Measurements from ENCODE around the gene TSHZ2. TPM values are rescaled to one million over a fixed set of nuclear protein-coding genes. Genes with fewer than 3 reads are reported as not detected.

The TSHZ2 gene
- total RNA-seq, 2 experiments from 2014 or later, result 8.1 to 9.2 TPM

DNA sequence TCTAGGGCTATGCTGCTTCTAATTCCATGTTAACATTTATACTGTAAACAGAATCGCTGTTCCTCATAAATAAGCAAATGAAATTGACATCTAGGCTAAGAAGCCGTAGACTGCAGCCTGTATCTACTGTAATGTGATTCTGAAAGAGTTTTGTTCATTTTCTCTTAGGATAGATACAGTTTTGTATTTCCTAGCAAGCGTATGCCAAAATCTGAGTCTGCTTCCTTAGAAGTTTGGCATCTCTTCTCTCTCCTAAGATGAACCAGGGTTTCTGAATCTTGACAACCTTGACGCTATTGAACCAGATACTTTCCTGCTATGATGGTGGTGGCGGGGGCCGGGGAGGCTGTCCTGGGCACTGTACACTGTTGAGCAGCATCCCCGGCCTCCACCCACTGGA is 198.0 kb downstream of the TSHZ2 start:
- H3K27ac Mint-ChIP-seq, result no peak overlapping the region
- POLR2A ChIA-PET, result no interaction called here
- H3K9me3 Mint-ChIP-seq, result no peaks in the 10 kb centered on the region
- peaks cover 3% of the 10 kb centered on the region for H3K36me3 Mint-ChIP-seq (ENCODE audit: low read depth)
- peaks cover 5% of the 10 kb centered on the region for H3K4me1 Mint-ChIP-seq
- CTCF ChIA-PET, result interaction anchor here (1.2 kb wide), 1 partner anchor 20 kb away, joined by 4 read pairs; no protein-coding TSS in a partner anchor
- DNase-seq, result no peak
- no peak overlapping the region for H3K4me3 Mint-ChIP-seq
- H3K27me3 Mint-ChIP-seq, result peaks cover 3% of the 10 kb centered on the region

- POLR2A ChIA-PET, result interaction anchor here (0.7 kb wide), 1 partner anchor 550 kb away, joined by 3 read pairs; no protein-coding TSS in a partner anchor
- peaks cover 3% of the 10 kb centered on the region for H3K36me3 Mint-ChIP-seq (ENCODE audit: low read depth)
- no peak overlapping the region for H3K4me3 Mint-ChIP-seq
- H3K27me3 Mint-ChIP-seq, result peaks cover 3% of the 10 kb centered on the region
- H3K4me1 Mint-ChIP-seq, result peaks cover 5% of the 10 kb centered on the region
- no peaks in the 10 kb centered on the region for H3K9me3 Mint-ChIP-seq
- CTCF ChIA-PET, result interaction anchor here (0.6 to 1.3 kb wide), 3 partner anchors 10 to 19 kb away, joined by 3 to 4 read pairs (median 3); no protein-coding TSS in a partner anchor
- DNase-seq, result no peak
- no peak overlapping the region for H3K27ac Mint-ChIP-seq
These were observed 198.9 kb downstream of the TSHZ2 start for GRCh38 chr20:53171065-53171464.

GRCh38 chr20:53174454-53174853 is 202.3 kb downstream of the TSHZ2 start:
- CTCF ChIA-PET, result no interaction called here

GRCh38 chr20:53175135-53175780 is 203.1 kb downstream of the TSHZ2 start:
- CTCF ChIA-PET, result no interaction called here
- peaks cover 3% of the 10 kb centered on the region for H3K36me3 Mint-ChIP-seq (ENCODE audit: low read depth)

More at GRCh38 chr20:53174454-53174853, 202.3 kb downstream of the TSHZ2 start:
- Mint-ChIP-seq H3K27me3 (peaks cover 5% of the 10 kb centered on the region), H3K4me3 (no peak overlapping the region), H3K27ac (no peak overlapping the region), H3K9me3 (no peaks in the 10 kb centered on the region), H3K36me3 (ENCODE audit: low read depth) (peaks cover 3% of the 10 kb centered on the region), H3K4me1 (peaks cover 5% of the 10 kb centered on the region)
- DNase-seq, result no peak
- POLR2A ChIA-PET, result no interaction called here

GRCh38 chr20:53176134-53176533 is 204.0 kb downstream of the TSHZ2 start:
- peaks cover 5% of the 10 kb centered on the region for H3K4me1 Mint-ChIP-seq
- POLR2A ChIA-PET, result no interaction called here
- no peak for DNase-seq
- no peak overlapping the region for H3K27ac Mint-ChIP-seq
- CTCF ChIA-PET, result no interaction called here
- peaks cover 3% of the 10 kb centered on the region for H3K36me3 Mint-ChIP-seq (ENCODE audit: low read depth)
- no peak overlapping the region for H3K4me3 Mint-ChIP-seq
- H3K9me3 Mint-ChIP-seq, result no peaks in the 10 kb centered on the region
- peaks cover 5% of the 10 kb centered on the region for H3K27me3 Mint-ChIP-seq

More at GRCh38 chr20:53175135-53175780, 203.1 kb downstream of the TSHZ2 start:
- Mint-ChIP-seq H3K4me1 (peaks cover 5% of the 10 kb centered on the region), H3K27ac (no peak overlapping the region), H3K4me3 (no peak overlapping the region), H3K27me3 (peaks cover 5% of the 10 kb centered on the region), H3K9me3 (no peaks in the 10 kb centered on the region)
- POLR2A ChIA-PET, result no interaction called here
- DNase-seq, result no peak

DNA sequence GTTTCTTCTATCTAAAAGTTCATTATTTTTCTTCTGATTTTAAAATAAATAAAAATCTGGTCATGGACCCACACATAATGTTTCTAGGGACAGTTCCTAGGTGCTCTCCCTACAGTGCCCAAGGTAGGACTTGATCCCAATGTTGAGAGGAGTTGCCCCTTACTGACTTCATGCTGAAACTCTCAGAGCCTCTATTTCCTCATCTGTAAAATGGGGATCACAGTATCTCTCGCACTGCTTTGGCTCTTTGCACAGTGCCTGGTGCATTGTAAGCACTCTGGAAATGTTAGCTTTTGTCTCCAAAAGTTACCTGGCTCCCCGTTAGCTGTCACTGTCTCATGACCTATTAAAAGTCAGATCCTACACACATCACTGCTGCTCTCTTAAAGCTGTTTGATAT is 205.5 kb downstream of the TSHZ2 start:
- POLR2A ChIA-PET, result no interaction called here
- no peak for DNase-seq

DNA sequence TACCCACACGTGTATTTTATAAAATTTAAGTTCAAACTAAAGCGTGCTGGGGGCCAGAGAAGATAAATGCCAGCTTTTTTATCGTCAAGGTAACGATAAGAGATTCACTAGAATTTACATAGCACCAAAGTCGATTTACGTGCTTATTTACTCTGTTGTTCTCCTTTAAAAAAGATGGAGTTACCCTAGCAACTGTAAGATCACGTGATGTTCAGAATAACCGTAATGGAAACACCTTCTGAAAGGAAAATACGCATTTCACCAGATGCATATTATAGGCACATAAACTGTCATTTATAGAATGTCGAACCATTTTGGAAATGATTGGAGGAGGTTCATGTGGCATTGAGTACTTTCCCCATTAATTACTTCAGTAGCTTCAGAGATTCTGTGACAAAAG is 207.6 kb downstream of the TSHZ2 start:
- Mint-ChIP-seq H3K4me3 (no peak overlapping the region), H3K36me3 (ENCODE audit: low read depth) (no peaks in the 10 kb centered on the region), H3K9me3 (no peaks in the 10 kb centered on the region), H3K27ac (no peak overlapping the region), H3K27me3 (peaks cover 2% of the 10 kb centered on the region), H3K4me1 (no peaks in the 10 kb centered on the region)
- no peak for DNase-seq
- ChIA-PET POLR2A (no interaction called here), CTCF (no interaction called here)

More for the DNA sequence above, 205.5 kb downstream of the TSHZ2 start:
- H3K4me1 Mint-ChIP-seq, result peaks cover 4% of the 10 kb centered on the region
- H3K36me3 Mint-ChIP-seq (ENCODE audit: low read depth), result peaks cover 3% of the 10 kb centered on the region
- CTCF ChIA-PET, result interaction anchor here (1.3 kb wide), 1 partner anchor 27 kb away, joined by 3 read pairs; no protein-coding TSS in a partner anchor
- no peak overlapping the region for H3K27ac Mint-ChIP-seq
- H3K4me3 Mint-ChIP-seq, result no peak overlapping the region
- no peaks in the 10 kb centered on the region for H3K9me3 Mint-ChIP-seq
- H3K27me3 Mint-ChIP-seq, result peaks cover 5% of the 10 kb centered on the region

- Mint-ChIP-seq H3K4me3 (no peak overlapping the region), H3K27ac (no peak overlapping the region), H3K36me3 (ENCODE audit: low read depth) (no peaks in the 10 kb centered on the region), H3K9me3 (no peaks in the 10 kb centered on the region), H3K4me1 (no peaks in the 10 kb centered on the region), H3K27me3 (peaks cover 2% of the 10 kb centered on the region)
- CTCF ChIA-PET, result interaction anchor here (0.8 kb wide), 1 partner anchor 9 kb away, joined by 3 read pairs; no protein-coding TSS in a partner anchor
- DNase-seq, result no peak
- POLR2A ChIA-PET, result no interaction called here
These were observed 208.8 kb downstream of the TSHZ2 start for GRCh38 chr20:53180928-53181362.

DNA sequence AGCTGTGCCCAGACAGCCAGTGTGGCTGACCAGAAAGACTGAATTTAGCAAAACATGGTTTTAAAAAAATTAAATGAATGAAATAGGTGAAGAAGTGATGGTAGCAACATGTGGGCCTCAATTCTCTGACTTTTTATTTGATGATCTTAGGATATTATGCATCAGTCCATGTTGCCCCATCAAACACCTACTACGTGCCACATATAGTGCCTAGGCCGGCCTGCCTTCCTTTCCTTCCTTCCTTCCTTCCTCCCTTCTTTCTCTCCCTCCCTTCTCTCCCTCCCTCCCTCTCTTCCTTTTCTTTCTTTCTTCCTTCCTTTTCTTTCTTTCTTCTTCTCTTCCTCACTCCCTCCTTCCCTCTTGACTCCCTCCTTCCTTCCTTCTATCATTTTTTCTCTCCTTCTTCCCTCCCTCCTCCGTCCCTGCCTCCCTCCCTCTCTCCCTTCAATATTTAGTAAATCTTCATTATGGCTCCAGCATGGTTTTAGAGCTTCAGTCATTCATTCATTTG is 209.8 kb downstream of the TSHZ2 start:
- H3K4me3 Mint-ChIP-seq, result no peak overlapping the region
- H3K4me1 Mint-ChIP-seq, result no peaks in the 10 kb centered on the region
- no peaks in the 10 kb centered on the region for H3K9me3 Mint-ChIP-seq
- DNase-seq, result no peak
- peaks cover 2% of the 10 kb centered on the region for H3K27me3 Mint-ChIP-seq
- no peak overlapping the region for H3K27ac Mint-ChIP-seq
- CTCF ChIA-PET, result no interaction called here
- POLR2A ChIA-PET, result no interaction called here
- no peaks in the 10 kb centered on the region for H3K36me3 Mint-ChIP-seq (ENCODE audit: low read depth)

GRCh38 chr20:53183181-53183580 is 211.0 kb downstream of the TSHZ2 start:
- ChIA-PET POLR2A (no interaction called here), CTCF (no interaction called here)
- Mint-ChIP-seq H3K4me1 (peaks cover 9% of the 10 kb centered on the region), H3K9me3 (no peaks in the 10 kb centered on the region), H3K27me3 (no peaks in the 10 kb centered on the region), H3K27ac (no peak overlapping the region), H3K36me3 (ENCODE audit: low read depth) (no peaks in the 10 kb centered on the region), H3K4me3 (no peak overlapping the region)
- no peak for DNase-seq

GRCh38 chr20:53186635-53187034 is 214.5 kb downstream of the TSHZ2 start:
- POLR2A ChIA-PET, result no interaction called here
- CTCF ChIA-PET, result interaction anchor here (0.6 kb wide), 1 partner anchor 771 kb away, joined by 3 read pairs; no protein-coding TSS in a partner anchor
- no peaks in the 10 kb centered on the region for H3K36me3 Mint-ChIP-seq (ENCODE audit: low read depth)
- peaks cover 9% of the 10 kb centered on the region for H3K4me1 Mint-ChIP-seq
- H3K27me3 Mint-ChIP-seq, result no peaks in the 10 kb centered on the region
- DNase-seq, result no peak
- no peak overlapping the region for H3K27ac Mint-ChIP-seq
- no peaks in the 10 kb centered on the region for H3K9me3 Mint-ChIP-seq
- no peak overlapping the region for H3K4me3 Mint-ChIP-seq

- Mint-ChIP-seq H3K27ac (no peak overlapping the region), H3K36me3 (ENCODE audit: low read depth) (no peaks in the 10 kb centered on the region), H3K4me1 (peaks cover 9% of the 10 kb centered on the region), H3K4me3 (no peak overlapping the region), H3K27me3 (no peaks in the 10 kb centered on the region), H3K9me3 (no peaks in the 10 kb centered on the region)
- ChIA-PET CTCF (interaction anchor here (1.1 kb wide), 1 partner anchor 10 kb away, joined by 3 read pairs; no protein-coding TSS in a partner anchor), POLR2A (no interaction called here)
- no peak for DNase-seq
These were observed 215.4 kb downstream of the TSHZ2 start for GRCh38 chr20:53187392-53188068.

GRCh38 chr20:53190225-53190624 is 218.1 kb downstream of the TSHZ2 start:
- Mint-ChIP-seq H3K4me3 (no peak overlapping the region), H3K36me3 (ENCODE audit: low read depth) (no peaks in the 10 kb centered on the region), H3K27ac (no peak overlapping the region), H3K4me1 (peaks cover 9% of the 10 kb centered on the region), H3K27me3 (no peaks in the 10 kb centered on the region), H3K9me3 (no peaks in the 10 kb centered on the region)
- ChIA-PET CTCF (interaction anchor here (1.2 kb wide), 1 partner anchor 20 kb away, joined by 4 read pairs; no protein-coding TSS in a partner anchor), POLR2A (no interaction called here)
- DNase-seq, result no peak
